HG03439 (cell line): ENCODE data around the gene GINM1.
A peak's percentile ranks its signal among the peaks of the same experiment; 100 is the strongest.

Experiments
- ATAC-seq: cut with Tn5 transposase; IDR thresholded peaks from one replicate; pipeline ENCODE4 v1.9.1; 2021; ENCODE audit warnings: mild to moderate bottlenecking, moderate library complexity; ENCODE audit not compliant: unreplicated experiment

GINM1 gene

GRCh38 chr6:149592983-149593382 lies 26.8 kb downstream of the GINM1 start:
- ATAC-seq = no peak

- ATAC-seq = no peak
Measured at GRCh38 chr6:149593408-149593807, 27.2 kb downstream of the GINM1 start.

- ATAC-seq = no peak
Measured at GRCh38 chr6:149600508-149600907, 34.3 kb downstream of the GINM1 start.

DNA sequence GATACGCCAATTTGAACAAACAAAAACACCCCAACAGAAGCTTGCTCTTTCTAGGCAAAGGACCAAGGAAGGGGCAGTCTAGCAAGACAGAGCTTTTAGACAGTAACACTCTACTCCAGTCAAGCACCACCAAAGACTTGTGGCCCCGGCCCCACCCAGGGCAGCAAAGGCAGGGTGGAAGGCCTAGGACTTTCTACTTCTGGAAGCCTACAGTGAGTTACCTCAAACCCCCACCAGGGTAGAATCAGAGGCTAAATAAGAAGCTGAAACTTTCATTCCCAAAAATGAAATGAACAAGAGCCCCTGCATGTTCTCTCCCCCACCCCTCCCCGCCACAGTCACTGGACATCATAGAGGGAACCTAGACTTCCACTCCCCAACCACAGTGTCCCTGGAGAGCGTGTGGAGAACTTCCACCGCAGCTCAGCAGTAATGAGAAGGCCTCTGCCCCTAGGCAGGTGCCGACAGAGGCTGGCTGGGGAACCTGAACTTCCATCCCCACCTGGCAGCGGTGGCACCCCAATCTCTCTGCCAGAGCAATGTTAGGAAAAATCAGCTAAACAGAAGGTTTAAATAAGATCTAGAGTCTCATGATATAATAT lies 42.3 kb downstream of the GINM1 start:
- no peak for ATAC-seq

GRCh38 chr6:149614337-149614736 lies 48.2 kb downstream of the GINM1 start:
- ATAC-seq = no peak

GRCh38 chr6:149615805-149616204 lies 49.6 kb downstream of the GINM1 start:
- ATAC-seq = no peak

- ATAC-seq = no peak
Measured at GRCh38 chr6:149627672-149628071, 61.5 kb downstream of the GINM1 start.

DNA sequence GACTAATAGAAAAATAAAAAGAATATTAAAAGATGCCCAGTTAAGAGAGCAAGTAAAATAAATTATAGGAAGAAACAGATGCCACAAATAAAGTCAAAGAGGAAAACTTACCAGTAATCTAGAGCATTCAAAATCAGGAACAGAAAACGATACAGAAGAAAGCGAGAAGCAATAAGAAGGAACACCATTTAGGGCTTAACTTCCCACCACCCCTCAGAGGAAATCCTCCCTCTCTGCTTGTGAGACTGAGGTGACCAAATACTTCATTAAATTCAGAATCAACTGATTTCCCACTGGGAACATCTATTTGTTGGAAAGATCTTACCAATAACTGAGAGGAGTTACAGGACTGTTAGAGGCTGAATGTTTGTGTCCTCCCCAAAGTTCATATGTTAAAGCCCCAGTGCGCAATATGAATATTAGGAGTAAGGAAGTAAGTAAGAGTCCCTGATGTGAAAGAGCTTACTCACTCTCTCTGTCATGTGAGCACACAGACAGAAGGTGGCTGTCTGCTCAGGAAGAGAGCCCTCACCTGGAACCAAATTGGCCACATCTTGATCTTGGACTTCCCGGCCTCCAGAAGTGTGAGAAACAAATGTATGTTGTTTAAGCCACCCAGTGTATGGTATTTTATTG lies 62.8 kb downstream of the GINM1 start:
- ATAC-seq = peak; percentile 76

GRCh38 chr6:149634315-149634714 lies 68.1 kb downstream of the GINM1 start:
- ATAC-seq = no peak

GRCh38 chr6:149636124-149636523 lies 69.9 kb downstream of the GINM1 start:
- ATAC-seq = no peak
